GM21825 (cell line): ENCODE data around the gene NPAS2.

ENCODE experiments used
- ATAC-seq: cut with Tn5 transposase; IDR thresholded peaks from one replicate; pipeline ENCODE4 v1.9.1; 2021; ENCODE audit warnings: mild to moderate bottlenecking, moderate library complexity; ENCODE audit not compliant: unreplicated experiment

The NPAS2 gene

DNA sequence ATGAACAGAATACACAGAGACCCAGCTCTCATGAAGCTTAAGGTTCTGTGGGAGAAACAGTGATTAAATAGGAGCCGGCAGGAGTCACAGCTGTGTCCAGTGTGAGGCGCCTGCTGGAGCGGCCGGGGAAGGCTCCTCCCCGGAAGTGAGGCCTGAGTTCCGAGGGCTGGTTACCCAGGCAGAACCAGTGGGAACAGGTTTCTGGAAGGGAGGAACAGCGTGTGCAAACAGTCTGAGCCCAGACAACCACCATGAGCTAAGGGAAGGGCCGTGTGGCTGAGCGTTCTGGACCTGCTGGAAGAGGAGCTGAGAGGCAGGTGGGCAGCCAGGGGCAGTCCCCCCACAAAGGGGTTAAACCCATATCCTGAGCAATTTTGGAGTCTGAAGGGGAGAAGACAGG, 26.0 kb upstream of the NPAS2 start:
- no peak for ATAC-seq

DNA sequence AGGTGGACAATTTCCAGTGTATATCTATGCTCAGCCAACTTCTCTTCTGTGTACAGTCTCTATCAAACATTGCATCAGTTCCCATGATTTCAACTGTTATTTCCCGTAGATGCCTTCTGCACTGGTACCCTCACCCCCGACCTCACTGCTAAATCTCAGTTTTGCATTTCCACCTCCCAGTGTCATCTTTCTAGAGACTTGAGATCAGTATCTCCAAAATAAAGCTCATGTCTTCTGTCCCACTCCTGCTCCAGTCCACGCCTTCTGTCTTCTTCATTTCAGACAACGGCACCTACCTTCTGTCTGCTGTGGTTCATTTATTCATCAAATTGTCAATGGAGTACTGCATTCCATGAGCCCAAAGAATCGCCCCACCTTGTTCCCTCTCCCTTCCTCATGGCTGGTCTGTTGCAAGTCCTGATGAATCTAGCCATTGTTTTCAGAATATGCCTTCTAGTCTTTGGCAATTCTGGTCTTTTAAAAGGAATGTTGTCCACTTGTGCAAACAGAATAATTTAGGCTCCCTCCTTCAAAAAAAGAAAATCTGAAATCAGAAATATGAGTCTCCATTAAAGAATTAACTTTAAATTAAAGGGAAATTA, 23.3 kb upstream of the NPAS2 start:
- ATAC-seq, result no peak

DNA sequence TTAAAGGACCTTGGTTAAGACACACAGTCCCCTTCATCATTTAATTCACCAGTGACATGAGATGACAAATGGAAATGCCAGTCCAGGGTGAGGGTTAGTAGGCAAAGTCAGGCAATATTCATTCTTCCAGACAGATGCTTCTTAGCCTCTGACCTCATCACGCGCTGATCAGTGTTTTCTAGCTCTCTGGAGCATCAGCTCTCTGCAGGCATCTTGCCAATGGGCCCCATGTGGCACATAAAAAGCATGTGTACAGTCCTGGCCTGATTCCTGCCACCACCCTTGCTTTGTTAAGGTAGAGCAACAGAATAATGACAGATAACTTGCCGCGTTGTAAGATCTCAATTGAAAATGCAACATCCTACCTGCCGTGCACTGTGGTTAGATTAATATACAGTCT, 20.3 kb upstream of the NPAS2 start:
- ATAC-seq, result no peak

DNA sequence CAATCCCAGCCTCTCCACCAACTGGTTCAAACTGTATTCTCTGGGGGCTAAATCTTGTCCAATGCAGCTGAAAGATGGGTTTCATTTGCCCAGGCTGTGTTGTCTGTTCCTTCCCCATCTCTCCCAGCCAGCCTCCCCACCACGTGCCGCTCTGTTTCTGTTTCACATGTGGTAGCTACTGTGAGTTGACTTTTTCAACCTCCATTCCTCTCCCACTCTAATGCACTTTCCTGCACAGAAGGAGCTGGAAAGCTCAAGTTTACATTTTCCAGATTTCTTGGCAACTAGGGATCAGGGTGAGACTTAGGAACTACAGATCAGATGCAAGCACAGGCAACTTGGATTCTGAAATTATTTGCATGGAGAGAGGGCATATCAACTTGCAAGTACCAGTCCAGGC, 19.0 kb upstream of the NPAS2 start:
- ATAC-seq, result no peak

DNA sequence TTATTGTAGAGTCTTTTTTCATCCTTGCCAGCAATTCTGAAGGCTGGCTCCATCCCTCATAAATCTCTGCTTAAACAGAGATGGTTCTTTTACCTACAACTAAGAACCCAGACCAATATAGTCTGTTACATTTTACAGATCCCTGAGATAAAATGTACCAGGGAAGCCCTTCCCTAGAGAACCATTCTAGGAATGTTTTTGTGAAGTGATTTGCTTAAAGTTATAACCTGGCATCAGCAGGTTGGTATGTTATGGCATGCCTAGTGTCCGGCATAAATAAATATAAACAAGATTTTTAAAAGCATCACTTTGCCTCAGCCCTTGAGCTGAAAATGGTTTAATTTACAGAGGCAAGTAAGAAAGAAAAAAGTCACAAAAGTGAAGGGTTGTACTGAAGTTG, 18.5 kb upstream of the NPAS2 start:
- no peak for ATAC-seq

DNA sequence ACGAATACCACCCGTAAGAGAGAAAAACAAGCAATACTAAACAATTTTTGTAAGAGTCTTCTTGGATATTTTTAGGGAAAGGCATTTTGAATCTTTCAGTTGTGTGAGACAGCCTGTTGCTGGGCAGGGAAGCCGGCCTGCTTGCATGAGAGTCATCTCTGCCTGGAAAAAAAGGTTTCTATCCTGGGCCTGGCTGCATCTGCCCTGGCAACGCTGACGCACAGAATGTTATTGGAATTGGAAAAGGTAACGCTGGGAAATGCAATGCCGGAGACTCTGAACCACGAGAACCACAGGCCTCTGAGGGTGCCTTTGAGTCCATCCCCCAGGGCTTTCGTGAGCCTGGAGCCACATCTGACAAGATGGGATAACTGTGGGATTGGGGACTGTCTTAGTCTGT, 17.9 kb upstream of the NPAS2 start:
- no peak for ATAC-seq

DNA sequence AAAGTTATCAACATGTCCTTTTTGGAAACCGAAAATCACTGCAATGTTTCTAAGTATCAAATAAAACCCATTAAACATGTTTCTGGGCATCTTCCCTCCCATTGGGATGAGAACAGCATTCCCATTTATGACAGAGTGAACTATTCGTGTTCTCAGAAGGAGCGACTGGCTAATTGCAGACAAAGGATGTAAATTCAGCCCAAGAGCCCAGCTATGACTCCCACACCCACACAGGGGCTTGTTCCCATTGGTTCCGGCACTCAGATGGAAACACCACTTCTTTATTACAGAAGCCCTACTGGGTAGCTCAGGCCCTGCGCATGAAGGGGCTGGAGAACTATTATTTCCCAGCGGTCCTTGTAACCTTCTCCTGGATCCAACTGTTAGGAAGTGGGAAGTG, 16.6 kb upstream of the NPAS2 start:
- ATAC-seq, result no peak

DNA sequence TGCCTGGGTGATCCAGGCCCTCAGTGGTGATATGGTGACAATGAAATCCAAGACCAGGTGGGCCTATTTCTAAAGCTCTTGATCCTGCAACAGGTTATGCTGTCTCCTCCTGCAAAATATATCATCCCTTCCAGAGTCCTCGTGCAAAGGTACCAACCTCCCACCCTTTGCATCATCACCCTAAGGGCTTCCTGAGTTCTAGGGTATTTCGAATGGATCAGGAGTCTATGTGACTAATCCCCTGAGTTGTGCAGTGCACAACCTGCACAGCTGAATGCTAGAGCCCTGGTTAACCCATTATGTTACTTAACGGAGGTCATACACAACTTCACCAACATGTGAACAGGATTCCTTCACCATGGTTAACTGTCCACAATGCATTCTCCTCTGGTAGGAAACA, 13.4 kb upstream of the NPAS2 start:
- ATAC-seq, result no peak

DNA sequence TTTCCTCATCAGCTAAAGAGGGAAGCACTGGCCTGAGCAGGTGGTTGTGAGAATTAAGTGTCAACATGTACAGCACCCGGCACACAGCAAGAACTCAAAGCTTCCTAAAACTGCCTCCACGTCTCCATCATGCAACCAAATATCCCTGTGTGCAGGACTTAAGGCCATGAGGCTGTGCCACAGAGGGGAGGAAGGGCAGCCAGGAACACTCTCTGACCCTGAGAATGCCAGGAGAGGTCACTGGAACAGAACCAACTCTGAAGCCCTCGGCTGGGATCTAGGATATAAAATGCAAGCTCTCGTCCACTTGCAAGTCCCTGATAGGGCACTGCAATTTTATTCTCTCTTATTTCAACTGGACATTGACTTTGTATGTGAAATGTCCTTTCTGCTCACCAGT, 12.2 kb upstream of the NPAS2 start:
- ATAC-seq, result no peak

DNA sequence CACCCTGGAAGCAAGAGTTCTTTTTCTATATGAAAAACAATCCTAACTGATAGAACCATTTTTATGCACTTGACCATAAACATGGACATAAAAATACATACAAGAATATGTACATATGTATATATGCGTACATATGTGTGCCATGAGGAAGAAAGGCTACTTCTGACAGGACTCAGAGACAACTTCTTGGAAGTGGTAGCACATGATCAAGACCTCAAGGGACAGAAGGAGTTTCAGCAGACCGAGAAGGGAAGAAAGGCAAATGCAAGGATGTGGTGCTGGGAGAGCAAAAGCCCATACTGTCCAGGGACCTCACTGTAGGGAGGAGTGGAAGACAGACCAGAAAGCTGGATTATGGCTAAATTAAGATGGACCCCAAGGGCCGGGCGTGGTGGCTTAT, 11.4 kb upstream of the NPAS2 start:
- ATAC-seq, result no peak

DNA sequence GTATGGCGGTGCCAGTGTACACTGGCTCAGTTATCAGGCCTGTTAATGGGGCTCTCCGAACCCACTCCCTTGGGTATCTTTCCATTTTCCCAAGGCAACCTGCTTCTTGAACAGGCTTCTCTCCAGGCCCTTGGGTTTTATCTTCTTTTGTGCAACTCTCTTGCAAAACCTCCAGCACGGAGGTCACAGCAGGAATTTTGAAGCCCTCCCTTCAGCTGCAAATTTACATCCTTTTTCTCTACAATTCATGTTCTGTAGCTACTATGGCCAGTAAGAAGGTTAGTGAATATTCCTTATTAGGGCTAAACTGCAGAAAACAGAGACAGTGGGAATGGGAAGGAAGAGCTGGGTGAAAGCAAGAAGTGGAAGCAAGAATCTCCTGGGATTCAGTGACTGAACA, 10.4 kb upstream of the NPAS2 start:
- ATAC-seq, result no peak

DNA sequence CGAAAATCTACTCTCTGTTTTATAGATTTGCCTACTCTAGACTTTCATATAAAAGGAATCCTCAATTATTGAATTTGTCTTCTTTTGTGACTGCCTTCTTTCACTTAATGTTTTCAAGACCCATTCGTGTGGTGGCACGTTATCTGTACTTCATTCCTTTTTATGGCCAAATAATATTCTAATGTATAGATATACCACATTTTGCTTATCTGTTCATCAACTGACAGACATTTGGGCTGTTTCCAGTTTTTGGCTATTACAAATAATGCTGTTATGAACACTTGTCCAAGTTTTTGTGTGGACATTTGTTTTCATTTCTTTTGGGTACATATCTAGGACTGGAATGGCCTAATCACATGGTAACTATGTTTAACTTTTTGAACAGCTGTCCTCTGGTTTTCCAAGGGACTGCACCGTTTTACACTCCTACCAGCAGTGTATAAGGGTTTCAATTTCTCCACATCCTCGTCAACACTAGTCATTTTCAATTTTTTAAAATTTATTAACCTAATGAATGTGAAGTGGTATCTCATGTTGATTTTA, 9.3 kb upstream of the NPAS2 start:
- no peak for ATAC-seq

DNA sequence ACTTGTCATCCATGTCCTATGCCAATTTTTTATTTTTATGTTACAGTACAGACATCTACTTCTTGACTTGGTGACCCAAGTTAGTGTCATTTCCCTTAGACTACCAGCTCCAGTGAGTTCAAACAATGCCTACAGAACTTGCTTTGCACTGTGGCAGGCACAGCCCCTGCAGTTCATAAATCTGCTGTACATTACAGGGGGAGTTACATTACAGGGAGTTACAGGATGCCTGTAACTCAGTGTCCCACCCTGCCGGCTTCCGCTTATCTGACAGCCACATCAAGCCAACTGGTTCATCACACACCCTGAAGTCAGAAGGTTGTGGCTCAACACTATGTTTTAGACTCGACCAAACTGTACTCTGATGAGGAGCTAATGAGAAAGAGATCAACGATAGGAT, 7.8 kb upstream of the NPAS2 start:
- ATAC-seq, result no peak

DNA sequence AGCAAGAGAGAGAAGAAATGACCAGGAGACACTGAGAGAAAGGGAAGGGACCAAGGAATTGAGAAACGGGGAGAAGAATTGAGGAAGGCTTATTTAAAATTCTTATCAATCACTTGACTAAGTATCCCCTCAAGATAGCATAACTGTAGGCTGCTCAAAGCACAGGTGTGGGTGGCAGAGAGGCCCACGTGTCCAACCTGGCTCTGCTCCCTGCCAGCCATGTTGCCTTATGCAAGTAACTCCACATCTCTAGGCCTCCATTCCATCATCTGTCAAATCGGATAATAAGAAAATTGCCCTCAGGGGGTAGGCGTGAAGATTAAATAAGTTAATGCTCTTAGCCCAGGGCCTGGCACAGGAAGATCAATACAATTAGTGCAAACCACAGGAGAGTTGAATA, 7.4 kb upstream of the NPAS2 start:
- ATAC-seq, result no peak

DNA sequence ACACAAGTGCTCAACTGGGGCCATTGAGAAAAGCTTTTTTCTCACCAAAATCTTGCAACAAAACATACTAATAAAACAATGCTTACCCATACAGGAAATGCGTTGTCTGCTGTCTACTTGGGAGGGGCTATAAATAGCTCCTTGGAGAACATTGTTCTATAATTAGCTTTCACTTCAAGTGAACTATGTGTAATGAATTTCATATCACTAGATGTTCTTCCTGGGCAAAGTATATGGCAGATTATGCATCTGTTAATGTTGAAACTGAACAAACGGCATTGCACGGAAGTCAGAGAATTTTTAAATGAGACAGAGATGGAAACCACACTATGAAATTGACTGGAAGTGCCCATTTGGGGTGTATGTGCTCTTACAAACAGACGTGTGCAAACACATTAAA, 6.4 kb upstream of the NPAS2 start:
- ATAC-seq, result no peak

DNA sequence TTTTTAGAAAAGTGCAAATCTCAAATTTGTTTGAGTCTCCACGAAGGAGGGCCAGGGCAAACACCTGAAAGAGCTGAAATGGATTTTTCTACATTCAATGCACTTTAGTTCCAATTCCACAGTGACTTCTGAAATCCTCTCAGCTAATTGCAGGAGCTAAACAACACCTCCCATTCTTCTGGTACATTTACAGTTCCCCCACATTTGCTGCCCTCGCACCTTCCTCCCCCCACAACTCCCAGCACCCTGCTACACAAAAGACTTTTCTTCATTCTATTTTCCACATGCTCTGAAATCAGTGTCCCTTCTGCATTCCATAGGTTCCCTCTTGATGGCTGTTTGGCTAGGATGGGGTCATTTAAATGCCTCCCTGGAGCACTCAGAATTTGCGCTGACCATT, 5.9 kb upstream of the NPAS2 start:
- ATAC-seq, result no peak

DNA sequence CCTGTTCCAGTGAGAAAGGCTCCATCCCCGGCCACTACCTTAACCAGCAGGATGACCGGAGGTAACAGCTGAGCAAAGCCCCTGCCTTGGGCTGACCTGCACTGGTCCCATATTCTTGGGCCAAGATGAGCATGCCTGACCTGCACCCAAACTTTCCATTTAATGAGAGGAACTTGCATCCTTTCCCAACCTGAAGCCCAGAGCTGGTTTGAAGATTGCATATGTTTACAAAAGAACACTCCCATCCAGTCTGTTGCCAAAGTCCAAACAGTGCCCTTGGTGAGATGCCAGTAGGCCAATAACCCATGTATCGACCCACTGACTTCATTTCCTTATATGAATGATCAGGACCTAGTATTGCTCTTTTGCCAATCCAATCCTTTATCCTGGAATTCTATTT, 5.5 kb upstream of the NPAS2 start:
- no peak for ATAC-seq

DNA sequence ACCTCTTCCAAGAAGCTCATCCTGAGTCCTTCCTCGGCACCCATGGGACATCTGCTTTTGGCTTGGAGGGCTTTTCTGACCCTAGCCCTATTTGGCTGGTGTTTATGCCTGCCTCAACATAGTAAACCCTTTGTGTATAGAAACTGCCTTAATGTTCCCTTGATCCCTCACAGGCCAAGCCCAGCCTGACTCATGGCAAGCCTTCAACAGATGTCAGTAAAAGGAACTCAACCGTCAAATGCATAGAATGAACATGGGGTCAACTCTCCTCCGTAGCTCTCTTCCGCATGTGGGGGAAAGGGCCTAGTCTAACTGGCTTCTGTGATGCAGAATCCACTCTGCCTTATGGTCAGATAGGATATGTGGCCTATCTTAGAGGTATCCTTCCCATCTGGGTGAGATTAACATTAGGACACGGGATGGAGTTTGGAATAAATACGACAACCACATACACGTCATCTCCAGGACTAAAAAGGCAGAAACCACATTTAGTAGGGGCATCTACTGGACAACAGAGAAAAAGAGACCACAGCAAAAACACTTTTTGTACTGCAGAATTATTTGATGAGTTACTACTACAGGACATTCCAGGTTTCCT, 2.5 kb upstream of the NPAS2 start:
- ATAC-seq, result no peak

DNA sequence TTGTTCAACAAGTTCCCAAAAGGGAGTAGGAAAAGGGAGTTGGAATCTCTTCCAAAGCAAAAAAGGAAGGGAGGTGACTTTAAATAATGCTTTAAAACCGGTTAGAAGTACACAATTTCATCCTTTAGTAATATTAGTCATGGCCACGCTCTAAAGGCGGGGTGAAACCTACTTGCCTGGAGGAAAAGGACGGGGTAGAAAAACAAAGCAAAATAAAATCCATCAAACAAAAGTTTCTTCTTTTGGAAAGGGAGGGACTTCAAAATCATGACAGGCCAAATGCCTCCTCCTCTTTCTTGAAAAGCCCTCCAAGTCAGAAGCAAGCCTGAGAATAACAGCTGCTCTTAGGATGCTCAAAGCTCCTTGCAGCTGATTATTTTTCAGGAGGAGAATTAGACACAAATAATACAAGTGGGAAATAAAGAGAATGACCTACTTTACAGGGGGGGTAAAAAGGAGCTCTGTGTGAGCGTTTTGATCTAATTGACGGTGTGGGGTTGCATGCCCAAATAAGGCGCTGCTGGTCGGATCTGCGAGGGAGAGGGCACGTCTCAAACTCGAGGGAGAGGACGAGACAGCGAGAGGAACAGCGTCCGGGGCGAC, 1.8 kb upstream of the NPAS2 start:
- ATAC-seq, result no peak

DNA sequence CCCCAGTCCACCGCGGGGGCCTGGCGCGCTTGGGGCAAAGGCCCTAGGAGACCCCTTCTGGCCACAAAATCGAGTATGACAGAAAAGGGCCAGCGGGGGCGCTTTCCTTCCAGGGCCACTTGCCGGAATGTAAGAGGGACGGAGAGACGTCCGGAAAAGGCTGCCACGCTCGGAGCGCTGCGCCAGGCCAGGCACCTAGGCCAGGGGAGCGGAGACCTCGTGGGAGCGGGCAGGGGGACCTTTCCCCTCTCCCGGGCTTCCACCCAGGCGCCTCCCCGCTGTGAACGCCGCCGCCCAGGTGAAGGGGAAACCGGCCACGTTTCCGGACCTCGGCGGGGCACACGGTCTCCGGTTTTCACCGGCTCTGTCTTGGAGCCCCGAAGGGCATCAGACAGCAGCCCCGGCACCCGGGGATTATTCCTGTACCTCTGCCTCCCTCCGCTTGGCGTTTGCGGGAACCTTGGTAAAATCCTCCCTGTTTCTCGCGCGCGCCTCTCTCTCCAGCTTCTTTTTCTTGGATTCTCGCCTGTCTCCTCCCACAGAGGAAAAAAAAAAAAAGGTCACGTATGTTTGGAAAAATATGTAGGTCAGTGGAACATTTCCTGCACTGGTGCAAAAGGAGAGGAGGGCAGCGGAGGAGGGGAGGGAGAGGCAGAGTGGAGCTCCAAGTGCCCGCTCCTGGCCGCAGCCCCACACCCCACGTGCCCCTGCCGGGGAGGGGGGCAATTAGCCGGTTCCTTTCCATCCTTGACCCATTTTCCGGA, 1.2 kb upstream of the NPAS2 start:
- ATAC-seq, result no peak

DNA sequence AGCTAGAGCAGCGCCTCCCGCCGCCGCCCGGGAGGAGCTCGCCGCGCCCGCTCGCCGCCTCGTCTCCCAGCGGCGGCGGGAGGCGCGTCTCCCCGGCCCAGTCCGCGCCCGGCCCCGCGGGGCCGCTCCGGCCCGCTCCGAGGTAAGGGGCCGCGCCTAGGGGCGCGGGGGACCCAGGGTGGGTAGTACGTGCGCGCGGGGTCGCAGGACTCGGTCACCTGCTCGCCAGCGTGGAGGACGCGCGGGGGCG, 259 bp downstream of the NPAS2 start:
- no peak for ATAC-seq

DNA sequence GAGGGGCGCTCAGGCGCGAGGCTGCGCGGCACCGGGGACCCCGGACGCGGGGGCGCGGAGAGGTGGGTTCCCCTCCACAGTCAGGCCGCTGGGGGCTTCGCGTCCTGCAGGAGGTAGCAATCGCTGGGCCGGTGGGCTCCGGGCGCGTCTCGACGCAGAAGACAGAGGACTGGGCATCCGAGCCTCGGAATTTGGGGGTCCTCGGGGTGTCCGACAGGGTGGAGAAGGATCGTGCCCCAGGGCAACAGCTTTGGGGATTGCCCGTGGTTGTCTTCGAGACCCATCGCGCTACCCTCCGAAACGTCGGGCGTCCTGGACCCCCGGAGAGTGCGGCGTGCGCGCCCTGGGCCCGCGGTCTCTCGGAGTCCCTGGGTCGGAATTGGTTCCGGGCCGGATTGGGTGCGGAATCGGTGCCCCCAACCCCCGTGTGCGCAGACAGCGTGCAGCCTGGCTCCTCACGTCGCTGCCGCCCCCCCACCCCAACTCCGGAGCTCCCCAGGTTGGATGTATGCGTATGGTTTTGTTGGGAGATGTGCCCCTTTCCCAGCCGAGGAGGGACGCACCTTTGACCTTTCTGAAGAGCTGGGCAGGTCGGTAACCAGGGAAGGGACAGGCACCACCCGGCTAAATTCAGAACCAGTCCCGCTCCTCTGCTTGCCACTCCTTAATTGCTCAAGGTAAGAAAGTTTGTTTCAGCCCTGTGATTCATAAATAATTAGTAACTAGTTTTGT, 750 bp downstream of the NPAS2 start:
- no peak for ATAC-seq
